ENCODE results near the gene NECTIN3.

NECTIN3 gene

GRCh38 chr3:111200027-111200426 is 128.4 kb downstream of the NECTIN3 start:
- no peak for DNase-seq (ENCODE audit: low spot score)

GRCh38 chr3:111210003-111210711 is 138.5 kb downstream of the NECTIN3 start:
- no peak for DNase-seq (ENCODE audit: low spot score)

GRCh38 chr3:111210866-111211564 is 139.4 kb downstream of the NECTIN3 start:
- no peak for DNase-seq (ENCODE audit: low spot score)

- no peak for DNase-seq (ENCODE audit: low spot score)
These were observed 140.9 kb downstream of the NECTIN3 start for GRCh38 chr3:111212511-111212910.

GRCh38 chr3:111215481-111215880 is 143.9 kb downstream of the NECTIN3 start:
- no peak for DNase-seq (ENCODE audit: low spot score)

- no peak for DNase-seq (ENCODE audit: low spot score)
These were observed 147.0 kb downstream of the NECTIN3 start for GRCh38 chr3:111218615-111219014.

GRCh38 chr3:111227216-111227615 is 155.6 kb downstream of the NECTIN3 start:
- no peak for DNase-seq (ENCODE audit: low spot score)

- DNase-seq (ENCODE audit: low spot score): no peak
These were observed 157.7 kb downstream of the NECTIN3 start for GRCh38 chr3:111229301-111229700.

GRCh38 chr3:111236836-111237713 is 165.5 kb downstream of the NECTIN3 start:
- no peak for DNase-seq (ENCODE audit: low spot score)

GRCh38 chr3:111237946-111238345 is 166.3 kb downstream of the NECTIN3 start:
- no peak for DNase-seq (ENCODE audit: low spot score)

- no peak for DNase-seq (ENCODE audit: low spot score)
These were observed 167.3 kb downstream of the NECTIN3 start for GRCh38 chr3:111238885-111239284.

- DNase-seq (ENCODE audit: low spot score): no peak
These were observed 170.3 kb downstream of the NECTIN3 start for GRCh38 chr3:111241960-111242359.
